Pancreas (tissue), 10 donors: ENCODE data around the gene GAS6. TPM values are rescaled to one million over a fixed set of nuclear protein-coding genes. Genes with fewer than 3 reads are reported as not detected.
"Not testable (repeated sequence)": the region's sequence is repeated elsewhere in the genome, so short reads cannot be mapped to it uniquely, and the experiment has no call there.

Experiments
- ATAC-seq, 4 donors: fragments of 200-7000 bp; cut with Tn5 transposase; one replicate each; pipeline versions ENCODE4 v1.8.0 to v1.9.1; 2020; ENCODE audit warnings: mild to moderate bottlenecking in 4 of 4, moderate library complexity in 4 of 4
- DNase-seq, 6 donors: peaks; one replicate each; pipeline ENCODE4 v3.0.0-alpha.2; 2020
- FAIRE-seq: peaks from 2 replicates; lab custom pipeline; 2012; peaks lifted over from hg19 to GRCh38; lab: Jason Lieb, UNC
- H3K27ac ChIP-seq, 4 donors: fragments of 200-600 bp; sonication (generic); 1 replicate in 3 of 4; 2 replicates in 1 of 4; pipeline versions ENCODE4 v1.5.0 to v1.8.0; 2020
- H3K27me3 ChIP-seq, 4 donors: fragments of 200-600 bp; one replicate each; pipeline ENCODE4 v1.8.0; 2021
- H3K36me3 ChIP-seq, 3 donors: fragments of 200-600 bp; sonication (generic) in 1 of 3; one replicate each; pipeline versions ENCODE4 v1.5.0 to v1.8.0; 2020 to 2021
- H3K4me1 ChIP-seq, 3 donors: fragments of 200-600 bp; one replicate each; pipeline ENCODE4 v1.8.0; 2021
- H3K4me3 ChIP-seq, 4 donors: fragments of 200-600 bp; sonication (generic) in 2 of 4; one replicate each; pipeline versions ENCODE4 v1.5.0 to v1.8.0; 2020 to 2021
- H3K9me3 ChIP-seq, 4 donors: fragments of 200-600 bp; one replicate each; pipeline ENCODE4 v1.8.0; 2021
- CTCF ChIP-seq, 4 donors: fragments of 200-600 bp; sonication (generic) in 3 of 4; IDR thresholded peaks; one replicate each; pipeline versions ENCODE4 v1.5.0 to v1.8.0; 2021; ENCODE audit warnings: antibody characterized with exemption in 4 of 4
- WGBS, 2 donors: extraction: QIAGEN DNeasy Blood & Tissue Kit; methylation state at CpG; one replicate each; pipeline ENCODE4 v1.1.7; 2013; 5-methylcytosine and 5-hydroxymethylcytosine counted together
- intact Hi-C, 3 donors: fragments of 100-400 bp; cut with DNase I; formaldehyde crosslinking; loops; one replicate each; pipeline versions ENCODE4 v1.11.1 to v1.14.2; 2022
- polyA plus RNA-seq, 2 donors: library from polyadenylated mRNA; stranded (reverse); fragments of 200-250 nt; gene quantifications; one replicate each; pipeline ENCODE4 v1.2.3, GENCODE V29; 2013
- total RNA-seq, 6 donors: library from RNA; stranded (reverse); fragmentation: NEBNext Ultra II Directional in 4 of 6; extraction: Animal tissue kit (Norgen Biotek cat#: 25700) in 4 of 6; gene quantifications; one replicate each; pipeline versions ENCODE4 v1.2.1 to v1.2.4, GENCODE V29; 2021 to 2023
- donor health status: healthy with polysubstance abuse.
- donor health status: DM: no; HTN: no; CAD: no; lungs with moderate emphysema.
- donor health status: DM: no; HTN: no; CAD: no.
- donor health status: control.
- donor health status: control.
- donor health status: Bipolar disorder and iron deficiency.
- donor health status: DM: yes; HTN: yes; CAD: no.
- donor health status: DM: no; HTN: no; CAD: no.
- donor health status: DM: no; HTN: no; CAD: no.
- donor health status: DM: yes; HTN: yes; CAD: no.

The GAS6 gene
- total and polyA plus RNA-seq, 8 donors: 24.3 to 124 (median 42.2) TPM

- DNase-seq: no peak
- WGBS, 2 donors: 78 to 88% methylated on average over 23 to 26 of the region's 26 CpGs
Measured at GRCh38 chr13:113874579-113875428, 10.9 kb upstream of the GAS6 start.

GRCh38 chr13:113874177-113874576, 10.3 kb upstream of the GAS6 start:
- Histone ChIP-seq H3K4me1 (no peaks in the 10 kb centered on the region), H3K27ac (no peak overlapping the region), H3K36me3 (no peaks in the 10 kb centered on the region), H3K9me3 (no peaks in the 10 kb centered on the region), H3K27me3 (no peaks in the 10 kb centered on the region), H3K4me3 (no peak overlapping the region)
- ATAC-seq (no peak), FAIRE-seq (no peak), DNase-seq (no peak)
- TF ChIP-seq CTCF (IDR thresholded peaks at IDR 0.05): no peak
- intact Hi-C loops: no loop called here
- 76 to 89% methylated on average over 10 of the region's 10 CpGs for WGBS, 2 donors

More at GRCh38 chr13:113874579-113875428, 10.9 kb upstream of the GAS6 start:
- ATAC-seq (no peak), FAIRE-seq (no peak)
- Histone ChIP-seq H3K27ac (no peak overlapping the region), H3K36me3 (no peaks in the 10 kb centered on the region), H3K9me3 (no peaks in the 10 kb centered on the region), H3K27me3 (no peaks in the 10 kb centered on the region), H3K4me1 (no peaks in the 10 kb centered on the region), H3K4me3 (no peak overlapping the region)
- no peak for TF ChIP-seq CTCF (IDR thresholded peaks at IDR 0.05)
- intact Hi-C loops: no loop called here

GRCh38 chr13:113869263-113869662, 5.4 kb upstream of the GAS6 start:
- FAIRE-seq: no peak
- Histone ChIP-seq H3K36me3 (no peaks in the 10 kb centered on the region), H3K9me3 (no peaks in the 10 kb centered on the region), H3K4me1 (no peaks in the 10 kb centered on the region), H3K4me3 (no peak overlapping the region), H3K27me3 (no peaks in the 10 kb centered on the region), H3K27ac (no peak overlapping the region)
- intact Hi-C loops: no loop called here
- TF ChIP-seq CTCF (IDR thresholded peaks at IDR 0.05): no peak
- no peak for DNase-seq
- WGBS, 2 donors: 91 to 95% methylated on average over 4 of the region's 4 CpGs
- no peak for ATAC-seq

GRCh38 chr13:113867913-113868312, 4.0 kb upstream of the GAS6 start:
- H3K27me3 ChIP-seq, FAIRE-seq, ATAC-seq, intact Hi-C loops, H3K9me3 ChIP-seq, H3K4me1 ChIP-seq, H3K36me3 ChIP-seq, H3K27ac ChIP-seq, H3K4me3 ChIP-seq, DNase-seq: not testable (repeated sequence)
- WGBS, 2 donors: 50 to 60% methylated on average over 5 of the region's 5 CpGs

GRCh38 chr13:113865427-113865826, 1.6 kb upstream of the GAS6 start:
- 79 to 87% methylated on average over 4 of the region's 4 CpGs for WGBS, 2 donors
- Histone ChIP-seq H3K27me3 (no peaks in the 10 kb centered on the region), H3K36me3 (no peaks in the 10 kb centered on the region), H3K4me3 (no peak overlapping the region), H3K9me3 (no peaks in the 10 kb centered on the region), H3K4me1 (peaks cover 0 to 9% (median 5%) of the 10 kb centered on the region in 3 donors), H3K27ac (no peak overlapping the region)
- DNase-seq (no peak), FAIRE-seq (no peak), ATAC-seq (no peak)
- TF ChIP-seq CTCF (IDR thresholded peaks at IDR 0.05): no peak
- intact Hi-C loops: no loop called here
